Heart left ventricle (tissue), 16 donors: ENCODE data around the gene ZFP36. TPM values are rescaled to one million over a fixed set of nuclear protein-coding genes. Genes with fewer than 3 reads are reported as not detected.

Experiments
- ATAC-seq, 4 donors: fragments of 200-7000 bp; cut with Tn5 transposase; one replicate each; pipeline ENCODE4 v1.9.1; 2020 to 2022; ENCODE audit warnings: moderate library complexity in 4 of 4, mild to moderate bottlenecking in 3 of 4, moderate number of reproducible peaks in 1 of 4
- DNase-seq, 5 donors: peaks; one replicate each; pipeline ENCODE4 v3.0.0-alpha.2; 2020
- H3K27ac ChIP-seq, 12 donors: fragments of 200-600 bp; sonication (generic) in 4 of 12; one replicate each; pipeline versions ENCODE4 v1.5.0 to v1.8.0; 2016 to 2022; ENCODE audit warnings: mild to moderate bottlenecking in 2 of 12
- H3K27me3 ChIP-seq, 9 donors: fragments of 200-600 bp; sonication (generic) in 2 of 9; one replicate each; pipeline versions ENCODE4 v1.5.1 to v1.8.0; 2016 to 2022; ENCODE audit warnings: mild to moderate bottlenecking in 3 of 9
- H3K36me3 ChIP-seq, 9 donors: fragments of 200-600 bp; sonication (generic) in 2 of 9; one replicate each; pipeline versions ENCODE4 v1.5.0 to v1.8.0; 2018 to 2022; ENCODE audit warnings: mild to moderate bottlenecking in 2 of 9
- H3K4me1 ChIP-seq, 12 donors: fragments of 200-600 bp; sonication (generic) in 4 of 12; one replicate each; pipeline versions ENCODE4 v1.5.0 to v1.8.0; 2016 to 2022; ENCODE audit warnings: mild to moderate bottlenecking in 3 of 12
- H3K4me3 ChIP-seq, 12 donors: fragments of 200-600 bp; sonication (generic) in 4 of 12; one replicate each; pipeline versions ENCODE4 v1.5.0 to v1.8.0; 2017 to 2022; ENCODE audit warnings: mild to moderate bottlenecking in 9 of 12, moderate library complexity in 4 of 12
- H3K9me3 ChIP-seq, 12 donors: fragments of 200-600 bp; sonication (generic) in 4 of 12; one replicate each; pipeline versions ENCODE4 v1.5.0 to v1.8.0; 2016 to 2022; ENCODE audit warnings: mild to moderate bottlenecking in 1 of 12
- CTCF ChIP-seq, 12 donors: fragments of 200-600 bp; sonication (generic) in 4 of 12; IDR thresholded peaks; one replicate each; pipeline versions ENCODE4 v1.5.0 to v1.8.0; 2018 to 2022; ENCODE audit warnings: antibody characterized with exemption in 12 of 12, mild to moderate bottlenecking in 5 of 12
- POLR2A ChIP-seq, 2 donors: fragments of 450-650 bp; IDR thresholded peaks; one replicate each; pipeline ENCODE4 v1.6.1; 2017; ENCODE audit warnings: antibody characterized with exemption in 2 of 2, mild to moderate bottlenecking in 2 of 2, moderate library complexity in 2 of 2
- WGBS, 4 donors: extraction: QIAGEN DNeasy Blood & Tissue Kit in 2 of 4; methylation state at CpG; one replicate each; pipeline versions ENCODE4 v1.1.5 to v1.1.7; 2013 to 2018; 5-methylcytosine and 5-hydroxymethylcytosine counted together
- intact Hi-C, 10 donors: fragments of 100-400 bp; cut with DNase I; formaldehyde crosslinking; loops; one replicate each; pipeline versions ENCODE4 v1.11.1 to v1.14.2; 2022
- polyA plus RNA-seq, 2 donors: library from polyadenylated mRNA; stranded (reverse); fragments of 200-250 nt; gene quantifications; one replicate each; pipeline ENCODE4 v1.2.3, GENCODE V29; 2013
- total RNA-seq, 9 donors: library from RNA; depleted of rRNA in 2 of 9; stranded (reverse); fragments of >200 nt in 2 of 9; fragmentation: NEBNext Ultra II Directional in 3 of 9; extraction: Animal tissue kit (Norgen Biotek cat#: 25700) in 3 of 9; gene quantifications; one replicate each; pipeline versions ENCODE4 v1.1.0 to v1.2.4, GENCODE V29; 2016 to 2023
- donor health status: ischemic (EF 13 %, LVEDD 7.1; RV severe dilation, severe dysfunction).
- donor health status: healthy with polysubstance abuse.
- donor health status: DM: no; HTN: yes; CAD: no.
- donor health status: DM: no; HTN: no; CAD: no.
- donor health status: ischemic (EF 25% LVEDD 6.9; RV normal size, moderate dysfunction).
- donor health status: ischemic (EF 25% LVEDD 5.7; RV mildly dilated, moderate dysfunction).
- donor health status: healthy.
- donor health status: DM: yes; HTN: yes; CAD: no.
- donor health status: ischemic (EF 35%, LVEDD 5.7; RV mildly dilated, moderate dysfunction).
- donor health status: nonischemic (EF 11% LVEDD 7.7; RV severe dilation, severe dysfunction).
- donor health status: DM: yes; HTN: yes; CAD: no.
- donor health status: PGD.
- donor health status: ischemic (EF 29% LVEDD 5.4; RV normal size, mild dysfunction).
- donor health status: nonischemic (EF 23%, LVEDD 6.1; RV moderate dilation, normal function).

ZFP36 gene
- total and polyA plus RNA-seq, 11 donors, result 16.1 to 145 (median 51.1) TPM

- H3K27me3 ChIP-seq, result no peaks in the 10 kb centered on the region
- peak in 3 of 5 donors; percentile 41 to 76 (median 56) for DNase-seq
- WGBS, 4 donors, result 55 to 60% (median 56%) methylated on average over 21 to 25 of the region's 25 CpGs
- peak overlapping the region; percentile 94 to 100 (median 100) for H3K27ac ChIP-seq
- ATAC-seq, result no peak
- peak overlapping the region in 8 of 12 donors; percentile 56 to 68 (median 62) for H3K4me3 ChIP-seq
- peaks cover 0 to 12% (median 5%) of the 10 kb centered on the region in 9 donors for H3K36me3 ChIP-seq
- H3K9me3 ChIP-seq, result no peaks in the 10 kb centered on the region
- peaks cover 6 to 83% (median 40%) of the 10 kb centered on the region in 12 donors for H3K4me1 ChIP-seq
- no peak for TF ChIP-seq CTCF (IDR thresholded peaks at IDR 0.05)
- no peak for TF ChIP-seq POLR2A (IDR thresholded peaks at IDR 0.05)
- intact Hi-C loops, result loop anchor here in 3 of 10 donors (1.0 kb wide), 2 partner anchors 9 to 10 kb away; no protein-coding TSS in a partner anchor
Measured at GRCh38 chr19:39401549-39402345, 4.9 kb upstream of the ZFP36 start.

- intact Hi-C loops, result loop anchor here in 3 of 10 donors (1.0 kb wide), 2 partner anchors 8 to 9 kb away; no protein-coding TSS in a partner anchor
- H3K27me3 ChIP-seq, result no peaks in the 10 kb centered on the region
- TF ChIP-seq POLR2A (IDR thresholded peaks at IDR 0.05), result peak in 1 of 2 donors; percentile 62
- no peak for TF ChIP-seq CTCF (IDR thresholded peaks at IDR 0.05)
- peaks cover 0 to 8% (median 2%) of the 10 kb centered on the region in 9 donors for H3K36me3 ChIP-seq
- H3K4me3 ChIP-seq, result peak overlapping the region; percentile 18 to 68 (median 58)
- peaks cover 6 to 76% (median 34%) of the 10 kb centered on the region in 12 donors for H3K4me1 ChIP-seq
- H3K9me3 ChIP-seq, result no peaks in the 10 kb centered on the region
- 2 to 3% (median 2%) methylated on average over 54 to 59 of the region's 59 CpGs for WGBS, 4 donors
- H3K27ac ChIP-seq, result peak overlapping the region; percentile 94 to 100 (median 100)
- ATAC-seq, result peak; percentile 12 to 50 (median 44)
- peak; percentile 94 to 96 (median 96) for DNase-seq
Measured at GRCh38 chr19:39402346-39403300, 4.0 kb upstream of the ZFP36 start.

GRCh38 chr19:39403331-39404312 is 3.0 kb upstream of the ZFP36 start:
- Histone ChIP-seq H3K27ac (peak overlapping the region; percentile 94 to 100 (median 100)), H3K9me3 (no peaks in the 10 kb centered on the region), H3K4me3 (peak overlapping the region; percentile 18 to 68 (median 58)), H3K4me1 (peaks cover 0 to 66% (median 25%) of the 10 kb centered on the region in 12 donors), H3K27me3 (no peaks in the 10 kb centered on the region), H3K36me3 (peaks cover 3 to 18% (median 11%) of the 10 kb centered on the region in 9 donors)
- ATAC-seq (peak; percentile 63 to 71 (median 68)), DNase-seq (peak; percentile 97 to 100 (median 98))
- 3 to 22% (median 4%) methylated on average over 18 to 43 of the region's 43 CpGs for WGBS, 4 donors
- intact Hi-C loops, result no loop called here
- TF ChIP-seq CTCF (IDR thresholded peaks at IDR 0.05) (no peak), POLR2A (IDR thresholded peaks at IDR 0.05) (peak in 1 of 2 donors; percentile 87)
